ENCODE data around the gene RAB1A. TPM values are rescaled to one million over a fixed set of nuclear protein-coding genes. Genes with fewer than 3 reads are reported as not detected.

RAB1A gene
- total and polyA plus RNA-seq, 9 of the 15 experiments (the other 6 are each of a cell fraction or from before 2014, with no cell fraction given): 43.8 to 163 (median 67.7) TPM

- TF ChIP-seq CLOCK (CRISPR knock-in tag; IDR thresholded peaks at IDR 0.05; ENCODE audit: borderline replicate concordance): no peak
- peak; percentile 55; the same call in 1 of the 2 replicates for TF ChIP-seq GABPB1 (CRISPR knock-in tag; IDR thresholded peaks at IDR 0.05)
- TF ChIP-seq ELF4 (CRISPR knock-in tag; IDR thresholded peaks at IDR 0.05): no peak
- TF ChIP-seq ZBTB43 (CRISPR knock-in tag; IDR thresholded peaks at IDR 0.05): no peak
- peak; percentile 44; the same call in 1 of the 2 replicates for TF ChIP-seq CREM (IDR thresholded peaks at IDR 0.05; ENCODE audit: low read depth)
- TF ChIP-seq NEUROD1 (IDR thresholded peaks at IDR 0.05; ENCODE audit: borderline replicate concordance, low read depth, low read length, partially characterized antibody): peak; percentile 93
- TF ChIP-seq, protein P1, sequence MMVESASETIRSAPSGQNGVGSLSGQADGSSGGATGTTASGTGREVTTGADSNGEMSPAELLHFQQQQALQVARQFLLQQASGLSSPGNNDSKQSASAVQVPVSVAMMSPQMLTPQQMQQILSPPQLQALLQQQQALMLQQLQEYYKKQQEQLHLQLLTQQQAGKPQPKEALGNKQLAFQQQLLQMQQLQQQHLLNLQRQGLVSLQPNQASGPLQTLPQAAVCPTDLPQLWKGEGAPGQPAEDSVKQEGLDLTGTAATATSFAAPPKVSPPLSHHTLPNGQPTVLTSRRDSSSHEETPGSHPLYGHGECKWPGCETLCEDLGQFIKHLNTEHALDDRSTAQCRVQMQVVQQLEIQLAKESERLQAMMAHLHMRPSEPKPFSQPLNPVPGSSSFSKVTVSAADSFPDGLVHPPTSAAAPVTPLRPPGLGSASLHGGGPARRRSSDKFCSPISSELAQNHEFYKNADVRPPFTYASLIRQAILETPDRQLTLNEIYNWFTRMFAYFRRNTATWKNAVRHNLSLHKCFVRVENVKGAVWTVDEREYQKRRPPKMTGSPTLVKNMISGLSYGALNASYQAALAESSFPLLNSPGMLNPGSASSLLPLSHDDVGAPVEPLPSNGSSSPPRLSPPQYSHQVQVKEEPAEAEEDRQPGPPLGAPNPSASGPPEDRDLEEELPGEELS (CRISPR knock-in tag; IDR thresholded peaks at IDR 0.05; ENCODE audit: borderline replicate concordance): no peak
- TF ChIP-seq HDAC8 (tag; IDR thresholded peaks at IDR 0.05): 0 out of 2 replicates have a peak, but pooled peaks have one; percentile 62
- TF ChIP-seq CBX8 (IDR thresholded peaks at IDR 0.05; ENCODE audit: borderline replicate concordance, extremely low read depth, low read depth, low read length, poor library complexity, severe bottlenecking): no peak
- TF ChIP-seq, protein P2, sequence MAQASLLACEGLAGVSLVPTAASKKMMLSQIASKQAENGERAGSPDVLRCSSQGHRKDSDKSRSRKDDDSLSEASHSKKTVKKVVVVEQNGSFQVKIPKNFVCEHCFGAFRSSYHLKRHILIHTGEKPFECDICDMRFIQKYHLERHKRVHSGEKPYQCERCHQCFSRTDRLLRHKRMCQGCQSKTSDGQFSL (CRISPR knock-in tag; IDR thresholded peaks at IDR 0.05): no peak
- TF ChIP-seq, protein P2 (tag; IDR thresholded peaks at IDR 0.05): no peak
- no peak for TF ChIP-seq NR2C1 (IDR thresholded peaks at IDR 0.05)
- no peak for TF ChIP-seq NR2C1 (tag; IDR thresholded peaks at IDR 0.05)
- TF ChIP-seq FOSL1 (tag; conservative IDR thresholded peaks at IDR 0.05): peak; percentile 51; the same call in 1 of the 2 replicates
- no peak for TF ChIP-seq ZNF75A (CRISPR knock-in tag; IDR thresholded peaks at IDR 0.05)
- TF ChIP-seq CREB3L1 (IDR thresholded peaks at IDR 0.05; ENCODE audit: borderline replicate concordance, low read depth): peak; percentile 72
- peak; percentile 85 for TF ChIP-seq EP300 (IDR thresholded peaks at IDR 0.05; ENCODE audit: low read length)
Observed at GRCh38 chr2:65056215-65057053, 73.5 kb downstream of the RAB1A start, which contains the start of gene CEP68 (continued).

All from K562 (cell line).